Breast epithelium (tissue), 4 donors: ENCODE results near the gene VEGFC. TPM values are rescaled to one million over a fixed set of nuclear protein-coding genes. Genes with fewer than 3 reads are reported as not detected.
A peak's percentile ranks its signal among the peaks of the same experiment; 100 is the strongest.

Source experiments
- DNase-seq, 2 donors: peaks; one replicate each; pipeline ENCODE4 v3.0.0-alpha.2; 2019; ENCODE audit warnings: low spot score in 2 of 2
- H3K27ac ChIP-seq, 2 donors: fragments of 200-600 bp; sonication (generic) in 1 of 2; one replicate each; pipeline ENCODE4 v1.5.1; 2016 to 2019; ENCODE audit warnings: mild to moderate bottlenecking in 1 of 2
- H3K27me3 ChIP-seq, 2 donors: fragments of 200-600 bp; sonication (generic) in 1 of 2; one replicate each; pipeline versions ENCODE4 v1.5.1 to v1.6.0; 2017 to 2019; ENCODE audit warnings: control low read depth in 1 of 2, mild to moderate bottlenecking in 1 of 2
- H3K36me3 ChIP-seq: fragments of 200-600 bp; one replicate; pipeline ENCODE4 v1.5.1; 2019
- H3K4me1 ChIP-seq, 2 donors: fragments of 200-600 bp; sonication (generic); one replicate each; pipeline ENCODE4 v1.5.1; 2016 to 2019; ENCODE audit warnings: control low read depth in 1 of 2
- H3K4me3 ChIP-seq, 3 donors: fragments of 200-600 bp; sonication (generic); 1 replicate in 2 of 3; 2 replicates in 1 of 3; pipeline ENCODE4 v1.5.1; 2016 to 2019; ENCODE audit warnings: mild to moderate bottlenecking in 3 of 3, moderate library complexity in 2 of 3
- H3K9me3 ChIP-seq, 2 donors: fragments of 200-600 bp; sonication (generic) in 1 of 2; one replicate each; pipeline ENCODE4 v1.5.1; 2016 to 2019; ENCODE audit warnings: control low read depth in 1 of 2
- POLR2A ChIP-seq: fragments of 450-650 bp; IDR thresholded peaks from one replicate; pipeline ENCODE4 v1.6.1; 2016; ENCODE audit warnings: antibody characterized with exemption, mild to moderate bottlenecking, moderate library complexity
- POLR2AphosphoS5 ChIP-seq, 3 donors: sonication (generic); formaldehyde crosslinking; IDR thresholded peaks; one replicate each; pipeline ENCODE4 v1.6.1; 2017; ENCODE audit warnings: antibody characterized with exemption in 3 of 3
- intact Hi-C: fragments of 100-400 bp; cut with DNase I; formaldehyde crosslinking; loops from one replicate; pipeline ENCODE4 v1.15.1; 2023; ENCODE audit warnings: low total_unique reads
- total RNA-seq, 3 donors: library from RNA; depleted of rRNA; stranded (reverse); fragments of >200 nt; gene quantifications; one replicate each; pipeline ENCODE4 v1.1.0, GENCODE V29; 2016
- TF ChIP-seq, protein P1 (sequence below), 3 donors: fragments of 450-650 bp; IDR thresholded peaks; one replicate each; pipeline ENCODE4 v1.5.1; 2016 to 2017; ENCODE audit warnings: antibody characterized with exemption in 3 of 3, mild to moderate bottlenecking in 3 of 3, moderate library complexity in 3 of 3

VEGFC gene, protein sequence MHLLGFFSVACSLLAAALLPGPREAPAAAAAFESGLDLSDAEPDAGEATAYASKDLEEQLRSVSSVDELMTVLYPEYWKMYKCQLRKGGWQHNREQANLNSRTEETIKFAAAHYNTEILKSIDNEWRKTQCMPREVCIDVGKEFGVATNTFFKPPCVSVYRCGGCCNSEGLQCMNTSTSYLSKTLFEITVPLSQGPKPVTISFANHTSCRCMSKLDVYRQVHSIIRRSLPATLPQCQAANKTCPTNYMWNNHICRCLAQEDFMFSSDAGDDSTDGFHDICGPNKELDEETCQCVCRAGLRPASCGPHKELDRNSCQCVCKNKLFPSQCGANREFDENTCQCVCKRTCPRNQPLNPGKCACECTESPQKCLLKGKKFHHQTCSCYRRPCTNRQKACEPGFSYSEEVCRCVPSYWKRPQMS
- total RNA-seq: 10 to 100 TPM in 2 of 3 donors, 1 to 10 TPM in 1; 6.9 to 17.0 (median 11.2) TPM

- Histone ChIP-seq H3K4me1 (no peaks in the 10 kb centered on the region), H3K27me3 (no peaks in the 10 kb centered on the region), H3K27ac (peak within 1 kb of the TSS; percentile 74 to 92), H3K4me3 (peak within 1 kb of the TSS; percentile 75 to 87 (median 78)), H3K9me3 (no peaks in the 10 kb centered on the region), H3K36me3 (no peaks in the 10 kb centered on the region)
- intact Hi-C loops: no loop called here
- peak in 1 of 2 donors; percentile 63 for DNase-seq
- TF ChIP-seq, protein P1, sequence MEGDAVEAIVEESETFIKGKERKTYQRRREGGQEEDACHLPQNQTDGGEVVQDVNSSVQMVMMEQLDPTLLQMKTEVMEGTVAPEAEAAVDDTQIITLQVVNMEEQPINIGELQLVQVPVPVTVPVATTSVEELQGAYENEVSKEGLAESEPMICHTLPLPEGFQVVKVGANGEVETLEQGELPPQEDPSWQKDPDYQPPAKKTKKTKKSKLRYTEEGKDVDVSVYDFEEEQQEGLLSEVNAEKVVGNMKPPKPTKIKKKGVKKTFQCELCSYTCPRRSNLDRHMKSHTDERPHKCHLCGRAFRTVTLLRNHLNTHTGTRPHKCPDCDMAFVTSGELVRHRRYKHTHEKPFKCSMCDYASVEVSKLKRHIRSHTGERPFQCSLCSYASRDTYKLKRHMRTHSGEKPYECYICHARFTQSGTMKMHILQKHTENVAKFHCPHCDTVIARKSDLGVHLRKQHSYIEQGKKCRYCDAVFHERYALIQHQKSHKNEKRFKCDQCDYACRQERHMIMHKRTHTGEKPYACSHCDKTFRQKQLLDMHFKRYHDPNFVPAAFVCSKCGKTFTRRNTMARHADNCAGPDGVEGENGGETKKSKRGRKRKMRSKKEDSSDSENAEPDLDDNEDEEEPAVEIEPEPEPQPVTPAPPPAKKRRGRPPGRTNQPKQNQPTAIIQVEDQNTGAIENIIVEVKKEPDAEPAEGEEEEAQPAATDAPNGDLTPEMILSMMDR (IDR thresholded peaks at IDR 0.05): no peak
- no peak for TF ChIP-seq POLR2AphosphoS5 (IDR thresholded peaks at IDR 0.05)
- TF ChIP-seq POLR2A: no peak
Measured at GRCh38 chr4:176792326-176793059, at the start of gene VEGFC. VEGFC (minus strand) TSS chr4:176792922; CDS start chr4:176792311, 611 bp downstream.

- Histone ChIP-seq H3K27me3 (no peaks in the 10 kb centered on the region), H3K4me1 (no peaks in the 10 kb centered on the region), H3K9me3 (no peaks in the 10 kb centered on the region), H3K27ac (no peak overlapping the region), H3K36me3 (no peaks in the 10 kb centered on the region), H3K4me3 (no peak overlapping the region)
- no peak for TF ChIP-seq POLR2AphosphoS5 (IDR thresholded peaks at IDR 0.05)
- TF ChIP-seq POLR2A: no peak
- TF ChIP-seq, protein P1 (IDR thresholded peaks at IDR 0.05): no peak
- intact Hi-C loops: no loop called here
- DNase-seq: no peak
Measured at GRCh38 chr4:176841711-176842112, 49.0 kb upstream of the VEGFC start.

GRCh38 chr4:176840166-176840565 is 47.4 kb upstream of the VEGFC start:
- TF ChIP-seq POLR2AphosphoS5 (IDR thresholded peaks at IDR 0.05) (no peak), POLR2A (no peak)
- TF ChIP-seq, protein P1 (IDR thresholded peaks at IDR 0.05): no peak
- Histone ChIP-seq H3K36me3 (no peaks in the 10 kb centered on the region), H3K9me3 (no peaks in the 10 kb centered on the region), H3K4me3 (no peak overlapping the region), H3K27me3 (no peaks in the 10 kb centered on the region), H3K27ac (no peak overlapping the region), H3K4me1 (no peaks in the 10 kb centered on the region)
- no peak for DNase-seq
- intact Hi-C loops: no loop called here

GRCh38 chr4:176839656-176840055 is 46.9 kb upstream of the VEGFC start:
- no peak overlapping the region for H3K4me3 ChIP-seq
- H3K4me1 ChIP-seq: no peaks in the 10 kb centered on the region
- H3K9me3 ChIP-seq: no peaks in the 10 kb centered on the region
- no peaks in the 10 kb centered on the region for H3K27me3 ChIP-seq
- intact Hi-C loops: no loop called here
- H3K36me3 ChIP-seq: no peaks in the 10 kb centered on the region
- DNase-seq: no peak
- no peak overlapping the region for H3K27ac ChIP-seq
- TF ChIP-seq, protein P1 (IDR thresholded peaks at IDR 0.05): no peak
- TF ChIP-seq POLR2AphosphoS5 (IDR thresholded peaks at IDR 0.05) (no peak), POLR2A (no peak)
